HepG2 (cell line): ENCODE measurements around the gene ALOXE3. TPM values are rescaled to one million over a fixed set of nuclear protein-coding genes. Genes with fewer than 3 reads are reported as not detected.

Source experiments
- ASH2L ChIP-seq: fragments of 300-600, 200-600 bp; sonication (generic); IDR thresholded peaks from 2 replicates; pipeline ENCODE4 v1.7.0; 2017; ENCODE audit warnings: low read depth, mild to moderate bottlenecking, moderate library complexity, mixed read lengths, low read length; ENCODE audit not compliant: insufficient read length
- FOSL2 ChIP-seq: sonication (generic); formaldehyde crosslinking; IDR thresholded peaks from 2 replicates; pipeline ENCODE4 v1.4.0; 2020; ENCODE audit warnings: missing genetic modification reagents
- FOXA1 ChIP-seq, 2 experiments: fragments of 450-650 bp in 1 of 2; sonication (generic) in 1 of 2; formaldehyde crosslinking in 1 of 2; IDR thresholded peaks; 2 replicates each; pipeline versions ENCODE4 v1.4.0 to v1.6.1; 2016 to 2020; ENCODE audit warnings: missing genetic modification reagents in 1 of 2
- KAT8 ChIP-seq: IDR thresholded peaks from 2 replicates; pipeline ENCODE4 v1.6.1; 2016; ENCODE audit warnings: missing genetic modification reagents, missing compliant biosample characterization
- NFATC3 ChIP-seq: sonication (generic); formaldehyde crosslinking; IDR thresholded peaks from 2 replicates; pipeline ENCODE4 v1.5.1; 2020; ENCODE audit warnings: mild to moderate bottlenecking, missing genetic modification reagents
- NR2F1 ChIP-seq, 2 experiments: fragments of 450-650 bp in 1 of 2; formaldehyde crosslinking in 1 of 2; IDR thresholded peaks; 2 replicates each; pipeline versions ENCODE4 v1.5.0 to v1.6.1; 2016 to 2020; ENCODE audit warnings: mild to moderate bottlenecking in 1 of 2, missing compliant biosample characterization in 1 of 2, missing genetic modification reagents in 1 of 2, moderate library complexity in 1 of 2
- PCBP1 ChIP-seq: fragments of 200-400 bp; formaldehyde crosslinking; IDR thresholded peaks from 2 replicates; pipeline ENCODE4 v1.6.1; 2017; ENCODE audit warnings: mild to moderate bottlenecking, low read depth, low read length, borderline replicate concordance
- SCMH1 ChIP-seq: sonication (generic); formaldehyde crosslinking; IDR thresholded peaks from 2 replicates; pipeline ENCODE4 v1.9.0; 2021; ENCODE audit warnings: missing genetic modification reagents, mild to moderate bottlenecking, borderline replicate concordance
- SIN3A ChIP-seq: IDR thresholded peaks from 2 replicates; pipeline ENCODE4 v1.6.1; 2011; ENCODE audit warnings: low read depth, mild to moderate bottlenecking, control low read depth, low read length, borderline replicate concordance
- SIX4 ChIP-seq: sonication (generic); formaldehyde crosslinking; IDR thresholded peaks from 2 replicates; pipeline ENCODE4 v1.4.0; 2020; ENCODE audit warnings: missing genetic modification reagents
- WIZ ChIP-seq: sonication (generic); formaldehyde crosslinking; IDR thresholded peaks from 2 replicates; pipeline ENCODE4 v1.5.1; 2020; ENCODE audit warnings: mild to moderate bottlenecking, missing genetic modification reagents
- ZNF205 ChIP-seq: IDR thresholded peaks from 2 replicates; pipeline ENCODE4 v1.6.1; 2018; ENCODE audit warnings: missing biosample characterization, missing genetic modification reagents
- ZNF264 ChIP-seq: sonication (generic); formaldehyde crosslinking; IDR thresholded peaks from 2 replicates; pipeline ENCODE4 v1.4.0; 2020; ENCODE audit warnings: missing genetic modification reagents
- ZNF547 ChIP-seq: sonication (generic); formaldehyde crosslinking; IDR thresholded peaks from 2 replicates; pipeline ENCODE4 v1.5.1; 2020; ENCODE audit warnings: mild to moderate bottlenecking, missing genetic modification reagents
- ZNF672 ChIP-seq: sonication (generic); formaldehyde crosslinking; IDR thresholded peaks from 2 replicates; pipeline ENCODE4 v1.8.1; 2022; ENCODE audit warnings: missing genetic modification reagents
- ZNF772 ChIP-seq: sonication (generic); formaldehyde crosslinking; IDR thresholded peaks from 2 replicates; pipeline ENCODE4 v1.5.0; 2020; ENCODE audit warnings: mild to moderate bottlenecking, missing genetic modification reagents
- ZSCAN20 ChIP-seq: sonication (generic); formaldehyde crosslinking; IDR thresholded peaks from 2 replicates; pipeline ENCODE4 v1.4.0; 2020; ENCODE audit warnings: missing genetic modification reagents, mild to moderate bottlenecking, borderline replicate concordance
- polyA plus RNA-seq, 8 experiments: library from polyadenylated mRNA; depleted of rRNA in 3 of 8; stranded (reverse) in 7 of 8; unstranded in 1 of 8; fragments of >200 nt; fragmentation: Illumina TruSeq in 4 of 8; extraction: Trizol in 4 of 8; gene quantifications; 2 replicates each; pipeline versions ENCODE4 v1.2.1 to v1.2.3, GENCODE V29; 2011 to 2016; ENCODE audit warnings: low read depth in 4 of 8, missing spikeins in 1 of 8, mixed read lengths in 1 of 8; ENCODE audit not compliant: insufficient read depth in 1 of 8
- total RNA-seq, 5 experiments: library from RNA; depleted of rRNA; stranded (reverse); fragments of >200 nt; fragmentation: Illumina TruSeq; extraction: Trizol; gene quantifications; 2 replicates each; pipeline ENCODE4 v1.2.3, GENCODE V29; 2016; ENCODE audit warnings: low read depth in 1 of 5
- TF ChIP-seq, protein P1 (sequence below): sonication (generic); formaldehyde crosslinking; IDR thresholded peaks from 2 replicates; pipeline ENCODE4 v1.9.0; 2021; ENCODE audit warnings: missing genetic modification reagents, borderline replicate concordance
- TF ChIP-seq, protein P2 (sequence below): fragments of 450-650 bp; IDR thresholded peaks from 2 replicates; pipeline ENCODE4 v1.6.1; 2017
- TF ChIP-seq, protein P3 (sequence below): sonication (generic); formaldehyde crosslinking; IDR thresholded peaks from 2 replicates; pipeline ENCODE4 v1.5.0; 2020; ENCODE audit warnings: mild to moderate bottlenecking, missing genetic modification reagents
- TF ChIP-seq, protein P4 (sequence below): IDR thresholded peaks from 2 replicates; pipeline ENCODE4 v1.6.1; 2016; ENCODE audit warnings: missing compliant biosample characterization, missing genetic modification reagents, borderline replicate concordance
- TF ChIP-seq, protein P5 (sequence below): sonication (generic); formaldehyde crosslinking; IDR thresholded peaks from 2 replicates; pipeline ENCODE4 v1.4.0; 2020; ENCODE audit warnings: missing genetic modification reagents

ALOXE3 gene
- total and polyA plus RNA-seq, 2 of the 13 experiments (the other 11 are each of a cell fraction or from before 2014, with no cell fraction given): 0.07 TPM; not detected in 1

DNA sequence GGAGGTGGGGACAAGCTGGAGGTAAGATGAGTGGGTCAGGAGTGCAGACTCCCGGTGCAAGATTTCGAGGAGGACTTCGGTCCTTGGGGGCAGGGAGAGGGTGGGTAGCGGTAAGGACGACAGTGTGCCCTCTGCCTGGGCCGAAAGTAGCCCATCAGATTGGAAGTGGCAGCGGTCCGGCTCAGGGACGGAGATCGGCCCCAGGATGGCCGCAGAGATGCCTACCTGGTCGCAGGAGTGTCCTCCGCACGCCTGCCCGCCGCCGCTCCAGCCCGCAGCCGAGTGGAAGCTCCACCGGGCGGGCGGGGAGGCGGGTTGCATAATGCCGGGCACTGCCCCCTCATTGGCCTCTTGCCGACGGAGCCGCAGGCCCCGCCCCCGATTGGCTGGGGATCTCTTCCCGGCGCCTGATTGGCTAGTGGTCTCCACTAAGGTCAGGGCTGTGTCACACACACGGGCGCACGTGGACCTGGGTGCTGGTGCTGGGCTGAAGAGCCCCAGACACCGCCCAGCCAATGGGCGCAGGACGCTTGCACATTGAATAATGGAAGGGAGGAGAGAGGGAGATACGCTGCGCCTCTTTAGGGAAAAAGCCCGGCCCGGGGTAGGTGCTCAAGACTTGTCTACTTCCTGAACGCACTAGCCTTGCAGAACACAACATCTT lies 33.9 kb upstream of the ALOXE3 start, which contains the start of gene PER1 (continued):
- TF ChIP-seq, protein P1, sequence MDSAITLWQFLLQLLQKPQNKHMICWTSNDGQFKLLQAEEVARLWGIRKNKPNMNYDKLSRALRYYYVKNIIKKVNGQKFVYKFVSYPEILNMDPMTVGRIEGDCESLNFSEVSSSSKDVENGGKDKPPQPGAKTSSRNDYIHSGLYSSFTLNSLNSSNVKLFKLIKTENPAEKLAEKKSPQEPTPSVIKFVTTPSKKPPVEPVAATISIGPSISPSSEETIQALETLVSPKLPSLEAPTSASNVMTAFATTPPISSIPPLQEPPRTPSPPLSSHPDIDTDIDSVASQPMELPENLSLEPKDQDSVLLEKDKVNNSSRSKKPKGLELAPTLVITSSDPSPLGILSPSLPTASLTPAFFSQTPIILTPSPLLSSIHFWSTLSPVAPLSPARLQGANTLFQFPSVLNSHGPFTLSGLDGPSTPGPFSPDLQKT (CRISPR knock-in tag): no peak
- TF ChIP-seq, protein P2, sequence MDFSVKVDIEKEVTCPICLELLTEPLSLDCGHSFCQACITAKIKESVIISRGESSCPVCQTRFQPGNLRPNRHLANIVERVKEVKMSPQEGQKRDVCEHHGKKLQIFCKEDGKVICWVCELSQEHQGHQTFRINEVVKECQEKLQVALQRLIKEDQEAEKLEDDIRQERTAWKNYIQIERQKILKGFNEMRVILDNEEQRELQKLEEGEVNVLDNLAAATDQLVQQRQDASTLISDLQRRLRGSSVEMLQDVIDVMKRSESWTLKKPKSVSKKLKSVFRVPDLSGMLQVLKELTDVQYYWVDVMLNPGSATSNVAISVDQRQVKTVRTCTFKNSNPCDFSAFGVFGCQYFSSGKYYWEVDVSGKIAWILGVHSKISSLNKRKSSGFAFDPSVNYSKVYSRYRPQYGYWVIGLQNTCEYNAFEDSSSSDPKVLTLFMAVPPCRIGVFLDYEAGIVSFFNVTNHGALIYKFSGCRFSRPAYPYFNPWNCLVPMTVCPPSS: no peak
- TF ChIP-seq SIX4 (0 out of 2 replicates have a peak, but pooled peaks have one; percentile 27), SIN3A (no peak), SCMH1 (CRISPR knock-in tag) (no peak), NFATC3 (CRISPR knock-in tag) (no peak), ZSCAN20 (CRISPR knock-in tag) (no peak), WIZ (CRISPR knock-in tag) (no peak), FOSL2 (CRISPR knock-in tag) (peak; percentile 43), ZNF672 (CRISPR knock-in tag) (no peak), ZNF264 (0 out of 2 replicates have a peak, but pooled peaks have one; percentile 37), ZNF205 (CRISPR knock-in tag) (no peak), ZNF547 (CRISPR knock-in tag) (no peak), KAT8 (CRISPR knock-in tag) (peak; percentile 61), ZNF772 (CRISPR knock-in tag) (no peak), PCBP1 (no peak), ASH2L (peak; percentile 25), FOXA1 (IDR thresholded peaks at IDR 0.05) (no peak), FOXA1 (CRISPR knock-in tag; IDR thresholded peaks at IDR 0.05) (no peak), NR2F1 (CRISPR knock-in tag; IDR thresholded peaks at IDR 0.05) (peak in 1 of 2 experiments; percentile 75; a peak in 2 of 4 replicates)
- TF ChIP-seq, protein P3, sequence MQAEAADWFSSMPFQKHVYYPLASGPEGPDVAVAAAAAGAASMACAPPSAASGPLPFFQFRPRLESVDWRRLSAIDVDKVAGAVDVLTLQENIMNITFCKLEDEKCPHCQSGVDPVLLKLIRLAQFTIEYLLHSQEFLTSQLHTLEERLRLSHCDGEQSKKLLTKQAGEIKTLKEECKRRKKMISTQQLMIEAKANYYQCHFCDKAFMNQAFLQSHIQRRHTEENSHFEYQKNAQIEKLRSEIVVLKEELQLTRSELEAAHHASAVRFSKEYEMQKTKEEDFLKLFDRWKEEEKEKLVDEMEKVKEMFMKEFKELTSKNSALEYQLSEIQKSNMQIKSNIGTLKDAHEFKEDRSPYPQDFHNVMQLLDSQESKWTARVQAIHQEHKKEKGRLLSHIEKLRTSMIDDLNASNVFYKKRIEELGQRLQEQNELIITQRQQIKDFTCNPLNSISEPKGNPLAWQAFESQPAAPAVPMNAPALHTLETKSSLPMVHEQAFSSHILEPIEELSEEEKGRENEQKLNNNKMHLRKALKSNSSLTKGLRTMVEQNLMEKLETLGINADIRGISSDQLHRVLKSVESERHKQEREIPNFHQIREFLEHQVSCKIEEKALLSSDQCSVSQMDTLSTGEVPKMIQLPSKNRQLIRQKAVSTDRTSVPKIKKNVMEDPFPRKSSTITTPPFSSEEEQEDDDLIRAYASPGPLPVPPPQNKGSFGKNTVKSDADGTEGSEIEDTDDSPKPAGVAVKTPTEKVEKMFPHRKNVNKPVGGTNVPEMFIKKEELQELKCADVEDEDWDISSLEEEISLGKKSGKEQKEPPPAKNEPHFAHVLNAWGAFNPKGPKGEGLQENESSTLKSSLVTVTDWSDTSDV (CRISPR knock-in tag): no peak
- TF ChIP-seq, protein P4, sequence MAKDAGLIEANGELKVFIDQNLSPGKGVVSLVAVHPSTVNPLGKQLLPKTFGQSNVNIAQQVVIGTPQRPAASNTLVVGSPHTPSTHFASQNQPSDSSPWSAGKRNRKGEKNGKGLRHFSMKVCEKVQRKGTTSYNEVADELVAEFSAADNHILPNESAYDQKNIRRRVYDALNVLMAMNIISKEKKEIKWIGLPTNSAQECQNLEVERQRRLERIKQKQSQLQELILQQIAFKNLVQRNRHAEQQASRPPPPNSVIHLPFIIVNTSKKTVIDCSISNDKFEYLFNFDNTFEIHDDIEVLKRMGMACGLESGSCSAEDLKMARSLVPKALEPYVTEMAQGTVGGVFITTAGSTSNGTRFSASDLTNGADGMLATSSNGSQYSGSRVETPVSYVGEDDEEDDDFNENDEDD (CRISPR knock-in tag): peak; percentile 43; the same call in 1 of the 2 replicates
- TF ChIP-seq, protein P5, sequence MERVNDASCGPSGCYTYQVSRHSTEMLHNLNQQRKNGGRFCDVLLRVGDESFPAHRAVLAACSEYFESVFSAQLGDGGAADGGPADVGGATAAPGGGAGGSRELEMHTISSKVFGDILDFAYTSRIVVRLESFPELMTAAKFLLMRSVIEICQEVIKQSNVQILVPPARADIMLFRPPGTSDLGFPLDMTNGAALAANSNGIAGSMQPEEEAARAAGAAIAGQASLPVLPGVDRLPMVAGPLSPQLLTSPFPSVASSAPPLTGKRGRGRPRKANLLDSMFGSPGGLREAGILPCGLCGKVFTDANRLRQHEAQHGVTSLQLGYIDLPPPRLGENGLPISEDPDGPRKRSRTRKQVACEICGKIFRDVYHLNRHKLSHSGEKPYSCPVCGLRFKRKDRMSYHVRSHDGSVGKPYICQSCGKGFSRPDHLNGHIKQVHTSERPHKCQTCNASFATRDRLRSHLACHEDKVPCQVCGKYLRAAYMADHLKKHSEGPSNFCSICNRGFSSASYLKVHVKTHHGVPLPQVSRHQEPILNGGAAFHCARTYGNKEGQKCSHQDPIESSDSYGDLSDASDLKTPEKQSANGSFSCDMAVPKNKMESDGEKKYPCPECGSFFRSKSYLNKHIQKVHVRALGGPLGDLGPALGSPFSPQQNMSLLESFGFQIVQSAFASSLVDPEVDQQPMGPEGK (CRISPR knock-in tag): peak; percentile 64; the same call in 1 of the 2 replicates
